NCI-H526 (cell line): Measurements from ENCODE around the gene FARP1.
A peak's percentile ranks its signal among the peaks of the same experiment; 100 is the strongest.

Experiments used
- DNase-seq, 2 experiments: peaks; one replicate each; lab custom pipeline; 2025; lab: John Stamatoyannopoulos, UW

Gene FARP1

DNA sequence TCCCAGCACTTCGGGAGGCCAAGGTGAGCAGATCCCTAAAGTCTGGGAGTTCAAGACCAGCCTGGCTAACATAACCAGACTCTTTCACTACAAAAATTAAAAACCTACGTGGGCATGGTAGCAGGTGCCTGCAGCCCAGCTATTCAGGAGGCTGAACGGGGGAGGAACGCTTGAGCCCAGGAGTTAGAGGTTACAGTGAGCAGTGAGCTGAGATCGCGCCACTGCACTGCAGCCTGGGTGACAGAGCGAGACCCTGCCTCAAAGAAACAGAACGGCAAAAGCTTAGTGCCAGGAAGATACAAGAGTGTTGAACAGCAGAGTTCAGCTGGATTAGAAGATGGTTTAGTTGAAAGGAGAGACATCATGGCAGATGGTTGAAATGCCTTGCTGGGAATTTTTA, 58.3 kb downstream of the FARP1 start:
- DNase-seq = no peak

DNA sequence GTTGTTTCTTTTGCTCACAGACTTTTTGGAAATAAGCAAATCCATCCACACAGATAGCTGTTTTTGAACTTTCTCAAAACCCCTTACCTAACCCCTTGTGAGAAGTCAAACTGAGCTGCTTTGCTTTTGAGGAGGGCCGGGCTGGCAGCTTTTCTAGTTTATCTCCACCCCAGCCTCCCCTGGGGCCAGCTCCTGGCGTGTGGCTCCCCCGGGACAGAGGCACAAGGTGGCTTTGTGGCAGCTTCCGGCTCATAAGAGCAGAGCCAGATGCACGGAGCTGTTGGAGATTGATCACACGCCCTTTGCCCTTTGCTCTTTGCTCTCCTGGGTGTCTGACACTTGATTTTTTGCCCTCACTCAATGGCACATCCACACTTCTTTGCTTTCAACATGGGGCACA, 59.1 kb downstream of the FARP1 start:
- peak; percentile 19 to 85 for DNase-seq

DNA sequence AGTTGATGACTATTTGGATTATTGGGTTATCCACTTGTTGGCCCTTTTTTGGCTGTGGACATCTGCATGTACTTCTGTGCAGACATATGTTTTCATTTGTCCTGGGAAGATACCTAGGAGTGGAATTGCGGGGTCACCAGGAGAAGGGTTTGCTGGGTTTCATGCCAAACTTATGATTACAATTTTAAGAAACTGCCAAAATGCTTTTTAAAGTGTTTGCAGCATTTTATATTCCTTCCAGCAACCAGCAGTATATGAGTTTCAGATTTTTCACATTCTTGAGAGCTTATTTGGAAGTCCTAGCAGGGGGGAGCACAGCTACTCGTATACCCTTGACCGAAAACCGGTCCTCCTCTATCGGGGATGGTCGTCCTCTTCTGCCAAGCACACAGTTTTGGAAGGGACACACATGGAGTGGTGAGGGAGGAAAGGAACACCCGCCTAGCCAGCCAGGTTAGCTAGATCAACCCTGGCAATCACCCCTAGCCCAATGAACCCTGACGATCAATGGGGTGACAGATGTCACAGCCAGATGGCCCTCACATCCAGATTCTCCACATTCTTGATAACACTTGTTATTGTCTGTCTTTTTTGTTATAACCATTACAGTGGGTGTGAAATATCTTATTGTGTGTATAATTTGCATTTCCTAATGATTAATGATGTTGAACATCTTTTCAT, 60.9 kb downstream of the FARP1 start:
- no peak for DNase-seq

DNA sequence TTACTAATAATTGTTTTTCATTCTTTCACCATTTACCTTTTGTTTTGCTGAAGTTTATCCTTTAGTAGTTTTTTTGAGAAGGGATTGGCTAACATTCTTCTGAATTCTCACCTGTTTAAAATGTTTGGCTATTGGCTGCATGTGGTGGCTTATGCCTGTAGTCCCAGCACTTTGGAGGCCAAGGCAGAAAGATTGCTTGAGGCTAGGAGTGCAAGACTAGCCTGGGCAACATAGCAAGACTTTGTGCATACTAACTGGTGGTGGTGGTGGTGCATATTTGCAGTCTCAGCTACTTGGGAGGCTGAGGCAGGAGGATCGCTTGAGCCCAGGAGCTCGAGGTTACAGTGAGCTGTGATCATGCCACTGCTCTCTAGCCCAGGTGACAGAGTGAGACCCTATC, 61.7 kb downstream of the FARP1 start:
- no peak for DNase-seq

DNA sequence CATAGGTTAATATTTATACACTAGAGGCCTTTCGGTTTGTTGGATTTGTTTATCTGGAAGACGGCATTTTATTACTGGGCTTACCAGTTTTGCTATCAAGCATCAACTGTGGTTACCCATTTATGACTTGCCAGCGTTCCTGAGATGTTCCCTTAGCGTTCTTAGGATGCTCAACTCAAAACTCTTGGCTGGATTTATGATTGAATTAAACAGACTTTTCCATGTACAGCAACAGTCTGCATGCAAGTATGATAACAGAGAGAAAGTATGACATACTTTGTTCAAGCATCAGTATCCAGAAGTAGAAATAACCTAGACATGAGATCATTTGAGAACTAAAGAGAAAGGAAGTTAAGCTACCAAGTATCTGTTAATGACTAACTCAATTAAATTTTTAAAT, 64.1 kb downstream of the FARP1 start:
- no peak for DNase-seq

DNA sequence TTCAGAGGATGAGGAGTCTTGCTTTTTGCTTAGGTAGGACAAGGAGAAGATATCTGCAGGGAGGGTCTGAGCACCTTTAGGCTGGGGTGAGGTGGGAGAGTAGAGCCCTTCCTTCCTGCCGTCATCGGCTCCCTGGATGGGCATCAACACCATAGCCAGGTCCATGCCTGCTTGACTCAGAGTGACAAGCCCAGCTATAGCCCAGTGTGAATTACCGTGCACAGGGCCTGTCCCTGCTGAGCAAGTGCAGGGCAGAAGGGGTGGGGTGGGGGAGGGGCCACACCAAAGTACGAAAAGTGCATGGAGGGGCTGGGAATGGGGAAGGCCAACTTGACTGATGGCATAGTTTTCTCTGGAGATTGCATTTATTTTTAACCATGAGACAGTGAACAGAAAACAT, 64.5 kb downstream of the FARP1 start:
- DNase-seq = peak in 1 of 2 experiments; percentile 19

DNA sequence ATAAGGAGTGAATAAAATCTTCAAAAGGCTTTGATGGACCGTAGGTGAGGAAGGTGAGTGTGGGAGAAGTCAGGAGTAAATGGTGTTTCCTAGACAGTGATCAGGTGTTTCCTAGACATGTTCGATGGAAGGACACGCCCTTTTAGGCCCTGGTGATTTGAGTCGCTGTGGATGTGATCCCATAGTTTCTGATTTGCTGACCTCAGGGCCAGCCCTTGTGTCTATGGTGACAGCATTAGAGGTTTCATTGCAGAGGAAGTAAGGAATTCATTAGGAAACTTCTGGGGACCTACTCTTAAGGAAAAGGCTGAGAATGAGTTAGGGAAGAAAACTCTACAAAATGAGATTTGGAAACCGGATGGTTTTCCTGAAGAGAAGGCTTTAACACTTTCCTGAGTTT, 65.7 kb downstream of the FARP1 start:
- no peak for DNase-seq

DNA sequence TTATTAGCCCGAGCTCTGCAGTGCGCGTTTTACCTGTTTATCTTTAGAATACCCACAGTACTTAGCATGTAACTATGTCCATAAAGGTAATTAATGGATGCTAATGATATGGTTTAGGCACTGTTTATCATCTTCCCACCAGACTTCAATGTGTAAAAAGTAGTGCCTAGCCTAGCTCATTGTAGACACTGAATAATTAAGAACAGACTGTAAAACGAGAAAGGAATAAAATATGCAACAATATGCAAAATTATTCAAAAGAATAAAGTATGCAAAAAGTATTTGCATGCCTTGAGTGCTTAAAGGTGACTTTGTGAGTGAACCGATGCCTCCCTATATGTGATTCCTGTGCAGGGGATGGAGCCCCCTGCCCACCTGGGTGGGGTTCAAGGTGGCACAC, 69.9 kb downstream of the FARP1 start:
- DNase-seq = peak; percentile 95 to 97

DNA sequence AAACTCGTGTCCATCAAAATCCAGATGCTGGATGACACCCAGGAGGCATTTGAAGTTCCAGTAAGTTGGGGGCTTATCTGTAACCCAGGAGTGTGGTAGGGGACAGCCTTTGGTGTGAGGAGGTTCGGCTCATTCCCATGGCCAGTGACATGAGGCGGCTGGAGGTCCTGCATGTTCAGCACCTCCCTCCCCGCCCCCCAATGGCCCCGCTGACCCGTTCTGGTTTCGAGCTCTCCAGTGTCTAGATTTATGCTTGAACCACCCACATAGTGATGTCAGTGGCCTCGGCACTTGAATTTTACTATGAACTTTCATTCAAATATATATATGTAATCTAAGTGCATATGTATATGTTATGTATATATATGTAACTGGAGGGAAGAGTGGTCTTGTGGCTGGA, 70.5 kb downstream of the FARP1 start:
- peak in 1 of 2 experiments; percentile 96 for DNase-seq

DNA sequence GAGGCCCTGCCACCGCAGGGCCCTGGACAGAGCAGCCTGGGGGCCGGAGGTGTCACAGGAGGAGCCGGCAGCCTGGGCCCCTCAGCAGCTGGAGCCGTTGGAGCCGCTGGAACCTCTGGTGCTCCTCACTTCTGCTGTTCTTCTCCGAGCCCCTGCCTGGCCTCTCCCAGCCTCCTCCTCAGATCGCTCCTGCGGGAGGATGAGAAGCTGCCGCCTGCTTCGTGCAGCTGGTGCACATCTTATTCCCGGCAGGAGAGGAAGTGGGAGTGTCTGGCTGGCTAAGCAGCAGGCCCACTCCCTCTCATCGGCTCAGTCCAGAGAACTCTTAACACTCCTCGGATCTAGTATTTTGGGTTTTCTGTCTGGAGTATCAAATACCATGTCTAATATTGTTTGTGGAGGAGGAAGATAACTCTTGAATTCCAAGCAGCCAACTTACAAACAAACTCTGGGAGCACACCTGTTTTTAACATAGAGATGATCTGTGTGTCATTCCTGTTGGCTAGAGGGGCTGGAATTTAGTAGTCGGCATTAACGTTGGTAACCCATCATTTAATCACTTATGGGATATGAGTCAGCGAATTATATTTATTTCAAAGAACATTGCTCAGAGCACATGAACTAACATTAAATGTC, 71.2 kb downstream of the FARP1 start:
- DNase-seq = peak; percentile 79 to 95

DNA sequence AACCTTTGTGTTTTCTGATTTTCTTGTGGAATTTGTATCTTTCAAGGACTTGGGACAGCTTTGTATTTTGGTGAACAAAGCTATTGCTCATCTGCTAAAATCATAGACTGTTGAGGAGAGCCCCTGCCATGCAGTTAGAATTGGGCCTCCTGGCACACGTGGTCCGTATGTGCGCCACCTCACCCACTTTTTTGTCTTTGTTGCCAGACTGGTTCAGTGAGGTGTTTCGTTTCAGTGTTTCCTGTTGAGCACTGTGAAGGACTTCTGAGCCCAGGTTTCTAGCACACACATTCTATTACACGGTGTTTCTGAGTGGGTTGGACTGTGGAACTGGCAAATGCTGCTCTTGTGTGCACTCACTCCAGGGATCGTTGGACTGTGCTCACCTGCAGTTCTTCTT, 71.8 kb downstream of the FARP1 start:
- peak; percentile 59 to 75 for DNase-seq

DNA sequence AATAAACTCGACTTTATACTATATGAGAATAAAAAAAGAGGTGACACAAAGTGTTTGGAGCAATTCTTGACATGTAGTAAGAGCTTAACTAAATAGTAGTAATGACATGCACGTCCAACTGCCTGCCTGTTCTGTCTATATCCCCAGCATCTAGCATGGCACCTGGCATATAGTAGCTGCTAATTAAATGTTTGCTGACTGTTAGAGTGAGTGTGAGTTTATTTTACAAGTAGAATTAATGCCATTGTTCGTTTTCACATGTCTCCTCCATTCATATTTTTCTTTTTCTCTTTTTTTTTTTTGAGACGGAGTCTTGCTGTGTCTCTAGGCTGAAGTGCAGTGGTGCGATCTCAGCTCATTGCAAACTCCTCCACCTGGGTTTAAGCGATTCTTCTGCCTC, 72.6 kb downstream of the FARP1 start:
- DNase-seq = no peak

DNA sequence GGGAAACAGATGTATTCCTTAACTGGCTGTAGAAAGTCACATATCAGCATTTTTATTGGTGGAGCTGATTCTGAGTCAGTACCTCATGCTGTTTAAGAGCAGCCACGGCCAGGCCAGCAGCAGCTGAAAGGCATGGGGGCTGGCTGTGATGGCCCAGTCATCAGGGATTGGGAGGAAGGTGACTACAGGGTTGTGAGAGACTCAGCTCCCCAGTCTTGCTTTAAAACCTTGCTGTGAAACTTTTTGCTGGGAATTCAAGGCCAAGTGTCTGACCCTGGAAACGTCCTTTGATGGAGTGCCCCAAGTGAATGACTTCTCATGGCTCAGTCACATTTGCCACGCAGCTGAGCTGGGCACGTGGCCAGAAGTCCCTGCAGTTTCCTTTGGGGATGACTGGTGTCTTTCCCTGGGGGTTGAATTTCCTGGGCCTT, 73.3 kb downstream of the FARP1 start:
- DNase-seq = peak in 1 of 2 experiments; percentile 87

DNA sequence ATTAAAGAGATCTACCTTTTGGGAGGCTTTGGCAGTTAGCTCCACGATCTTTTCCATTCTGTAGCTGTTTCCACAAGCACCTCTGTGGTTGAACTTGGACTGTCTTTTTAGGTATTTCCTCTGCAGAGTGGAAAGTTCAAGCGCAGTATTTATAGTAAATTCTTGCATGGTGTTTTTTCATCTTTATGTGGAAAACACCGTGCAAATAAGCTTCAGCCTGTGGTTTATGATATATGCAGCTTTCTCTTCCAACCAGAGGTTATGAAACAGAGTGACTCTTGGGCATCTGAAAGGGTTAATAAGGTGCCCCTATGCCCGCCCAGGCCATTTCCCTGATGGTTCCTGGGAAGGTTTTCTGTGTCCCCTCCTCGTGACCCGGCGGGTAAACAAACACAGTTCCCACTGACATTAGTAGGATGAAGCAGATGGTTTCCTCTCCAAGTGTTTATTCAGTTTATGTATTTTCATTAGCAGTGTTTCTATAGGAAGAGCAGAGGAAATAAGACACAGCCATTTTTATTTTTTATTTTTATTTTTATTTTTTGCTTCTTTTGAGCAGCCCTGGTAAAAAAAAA, 73.9 kb downstream of the FARP1 start:
- peak in 1 of 2 experiments; percentile 64 for DNase-seq

DNA sequence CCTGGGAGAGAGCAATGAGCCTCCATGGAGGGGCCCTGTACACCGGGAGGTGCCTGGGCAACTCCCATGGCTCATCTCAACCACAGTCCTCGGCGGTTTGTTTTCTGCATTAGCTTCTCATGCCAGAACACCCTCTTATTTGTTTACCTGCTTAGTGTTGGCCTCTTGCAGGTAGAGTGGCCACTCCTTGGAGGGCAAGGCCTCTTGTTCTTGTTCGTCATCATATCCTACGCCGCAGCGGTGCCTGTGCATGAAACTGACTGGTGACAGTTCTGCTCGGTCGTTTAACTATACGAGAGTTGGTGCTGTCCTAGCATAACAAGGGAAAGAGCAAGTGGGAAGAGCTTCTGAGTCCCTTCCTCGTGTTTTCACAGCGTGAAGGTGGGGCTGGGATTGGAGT, 74.7 kb downstream of the FARP1 start:
- DNase-seq = no peak

DNA sequence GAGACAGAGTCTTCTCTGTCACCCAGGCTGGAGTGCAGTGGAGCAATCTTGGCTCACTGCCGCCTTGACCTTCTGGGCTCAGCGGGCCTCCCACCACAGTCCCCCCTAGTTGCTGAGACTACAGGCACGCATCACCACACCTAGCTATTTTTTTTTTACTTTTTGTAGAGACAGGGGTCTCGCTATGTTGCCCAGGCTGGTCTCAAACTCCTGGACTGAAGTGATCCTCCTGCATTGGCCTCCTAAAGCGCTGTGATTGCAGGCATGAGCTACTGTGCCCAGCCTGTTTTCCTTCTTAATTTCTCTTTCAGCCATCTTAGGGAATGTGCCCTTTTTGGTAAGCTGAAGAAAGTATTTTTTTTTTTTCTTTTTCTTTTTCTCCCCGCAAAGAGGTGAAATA, 76.8 kb downstream of the FARP1 start:
- no peak for DNase-seq

DNA sequence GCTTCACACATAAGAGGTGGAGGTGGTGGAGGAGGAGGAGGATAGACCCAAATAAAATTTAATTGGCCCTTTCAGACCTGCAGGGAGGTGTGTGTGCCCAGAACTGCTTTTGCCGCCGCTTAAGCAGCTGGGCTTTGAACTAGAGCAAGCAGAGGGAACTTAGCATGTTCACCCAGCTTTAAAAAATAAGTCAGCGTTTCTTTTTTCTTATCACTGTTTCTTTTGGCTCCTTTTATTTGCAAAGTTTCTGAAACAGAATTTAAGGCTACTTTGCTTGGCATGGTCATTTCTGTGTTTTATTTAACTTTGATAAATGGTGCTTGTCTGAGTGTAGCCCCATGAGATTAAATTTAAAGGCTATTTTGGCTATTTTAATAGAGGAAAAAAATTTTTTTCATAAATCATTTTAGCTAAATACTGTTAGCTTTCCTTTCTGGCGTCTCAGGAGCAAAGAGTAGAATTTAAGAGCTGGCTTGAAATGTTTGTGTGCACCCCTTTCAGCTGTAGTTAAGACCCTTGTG, 77.4 kb downstream of the FARP1 start:
- no peak for DNase-seq

DNA sequence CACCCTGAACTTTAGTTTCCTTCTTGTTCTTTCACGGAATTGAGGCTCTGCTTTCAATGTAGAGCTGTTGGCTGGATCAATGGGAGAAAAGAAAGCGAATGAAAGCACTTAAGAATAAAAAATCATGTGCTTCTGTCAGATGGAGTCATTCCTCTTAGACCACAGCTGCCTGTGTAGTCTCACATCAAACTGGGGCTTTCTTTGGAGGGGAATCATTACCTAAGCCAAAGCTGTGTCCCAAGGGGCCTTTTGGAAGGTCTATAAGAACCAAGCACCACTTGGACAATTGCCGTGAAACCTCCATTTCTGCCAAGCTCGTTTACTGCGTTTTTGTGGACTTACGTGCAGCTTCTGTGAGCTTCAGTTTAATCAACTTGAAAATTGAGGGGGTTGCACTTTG, 78.3 kb downstream of the FARP1 start:
- DNase-seq = no peak

DNA sequence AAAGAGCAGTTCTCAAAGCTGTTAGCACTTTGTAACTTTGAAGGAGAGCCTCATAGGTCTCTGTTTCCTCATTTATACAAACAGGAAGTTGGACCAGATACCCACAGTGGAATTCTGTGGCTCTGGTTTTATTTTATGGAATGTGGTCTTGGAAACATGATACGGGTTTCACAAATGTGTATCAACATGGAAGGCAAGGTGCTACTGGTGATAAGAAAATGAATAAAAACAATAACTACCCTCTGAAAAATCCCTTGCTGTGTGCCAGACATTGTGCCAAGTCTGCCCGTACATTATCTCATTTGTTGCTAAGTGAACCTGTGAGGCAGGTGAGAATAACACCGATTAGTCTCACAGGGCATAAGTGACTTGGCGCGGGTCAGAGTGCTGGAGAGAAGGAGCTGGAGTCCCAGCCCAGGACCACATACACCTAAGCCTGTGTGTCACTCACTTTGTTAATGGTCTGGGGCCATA, 79.2 kb downstream of the FARP1 start:
- no peak for DNase-seq

DNA sequence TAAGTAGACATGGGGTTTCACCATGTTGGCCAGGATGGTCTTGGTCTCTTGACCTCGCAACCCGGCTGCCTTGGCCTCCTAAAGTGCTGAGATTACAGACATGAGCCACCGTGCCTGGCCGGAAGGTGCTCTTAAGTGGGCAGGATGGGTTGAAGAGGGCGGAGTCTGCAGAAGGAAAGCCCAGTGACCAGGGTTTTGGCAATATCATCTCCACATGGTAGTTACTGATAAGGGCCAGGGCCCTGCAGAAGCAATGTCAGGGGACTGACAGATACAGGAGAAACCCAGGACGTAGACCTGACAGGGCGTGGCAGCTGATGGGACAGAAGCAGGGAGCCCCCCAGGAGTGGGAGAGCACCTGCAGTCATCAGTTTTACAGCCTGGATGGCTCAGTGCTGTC, 79.9 kb downstream of the FARP1 start:
- DNase-seq = no peak

DNA sequence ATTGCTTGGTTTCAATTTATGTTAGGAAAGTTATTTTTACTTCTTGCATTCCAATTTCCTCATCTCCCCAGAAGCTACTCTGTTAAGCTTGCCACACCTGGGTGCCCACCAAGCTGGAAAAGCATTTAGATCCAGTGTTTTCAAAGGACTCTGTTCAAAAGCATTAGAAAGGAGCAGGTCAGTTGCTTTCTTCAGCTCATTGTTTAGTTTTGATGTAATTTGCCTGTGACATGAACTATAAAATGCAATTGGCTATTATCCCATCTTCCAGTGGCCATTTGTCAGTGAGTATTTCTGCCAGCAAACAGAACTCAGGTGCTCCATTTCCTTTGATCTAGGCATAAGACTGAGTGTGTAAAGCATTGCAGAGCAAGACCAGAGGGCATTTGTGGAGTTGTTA, 80.8 kb downstream of the FARP1 start:
- peak in 1 of 2 experiments; percentile 31 for DNase-seq

DNA sequence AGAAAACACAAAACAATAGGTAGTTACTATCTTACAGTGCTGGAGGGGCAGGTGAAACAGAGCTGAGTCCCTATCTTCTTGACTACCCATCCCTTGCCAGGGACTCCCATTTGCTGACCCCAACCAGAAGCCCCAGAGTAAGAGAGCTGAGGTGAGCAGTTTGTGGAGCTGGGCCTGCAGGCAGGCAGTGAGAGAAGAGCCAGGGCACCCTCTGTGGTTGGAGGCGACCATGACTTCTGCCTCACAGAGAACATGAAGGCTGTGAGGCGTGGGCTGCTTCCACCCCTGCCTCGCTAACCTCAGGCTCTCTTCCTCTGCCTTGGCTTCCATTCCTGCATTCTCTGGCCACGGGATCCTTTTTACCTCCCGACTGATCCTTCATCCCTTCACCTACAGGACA, 81.7 kb downstream of the FARP1 start:
- peak in 1 of 2 experiments; percentile 15 for DNase-seq
